Epithelial cell of prostate (primary cell): Measurements from ENCODE around the gene PTPN11.
"Not testable (repeated sequence)": the region's sequence is repeated elsewhere in the genome, so short reads cannot be mapped to it uniquely, and the experiment has no call there.

Experiments
- DNase-seq: peaks from one replicate; pipeline ENCODE4 v3.0.0-alpha.2; 2011; ENCODE audit warnings: low read depth, low spot score
- H3K27ac ChIP-seq: fragments of 450-650 bp; 2 replicates; pipeline ENCODE4 v1.5.1; 2017; ENCODE audit warnings: mild to moderate bottlenecking

Gene PTPN11

GRCh38 chr12:112408621-112409020 is 10.1 kb upstream of the PTPN11 start:
- DNase-seq = no peak
- peak overlapping the region; percentile 92 for H3K27ac ChIP-seq

- peak; percentile 72 for DNase-seq
- peak within 1 kb of the TSS; percentile 92 for H3K27ac ChIP-seq
Measured at GRCh38 chr12:112409064-112409905, 9.5 kb upstream of the PTPN11 start, which contains the start of gene RPL6. Gene RPL6, minus strand, starts transcription at chr12:112409605. Its CDS starts 949 bp downstream, at chr12:112408656.

GRCh38 chr12:112409906-112410244 is 8.9 kb upstream of the PTPN11 start:
- H3K27ac ChIP-seq = no peak overlapping the region
- DNase-seq = no peak

- H3K27ac ChIP-seq = no peak overlapping the region
- DNase-seq = no peak
Measured at GRCh38 chr12:112413855-112414625, 4.7 kb upstream of the PTPN11 start.

GRCh38 chr12:112415457-112415856 is 3.3 kb upstream of the PTPN11 start:
- not testable (repeated sequence) for H3K27ac ChIP-seq, DNase-seq

GRCh38 chr12:112418273-112418607 is 507 bp upstream of the PTPN11 start:
- DNase-seq = no peak

GRCh38 chr12:112419297-112420133 is 768 bp downstream of the PTPN11 start:
- peak overlapping the region; percentile 97 for H3K27ac ChIP-seq
- DNase-seq = peak; percentile 24

More at GRCh38 chr12:112418273-112418607, 507 bp upstream of the PTPN11 start:
- H3K27ac ChIP-seq = peak overlapping the region; percentile 97

- no peak overlapping the region for H3K27ac ChIP-seq
- DNase-seq = no peak
Measured at GRCh38 chr12:112420740-112421139, 2.0 kb downstream of the PTPN11 start.

- no peak for DNase-seq
- no peak overlapping the region for H3K27ac ChIP-seq
Measured at GRCh38 chr12:112421363-112421762, 2.6 kb downstream of the PTPN11 start.

- DNase-seq = no peak
- H3K27ac ChIP-seq = no peak overlapping the region
Measured at GRCh38 chr12:112422531-112422930, 3.8 kb downstream of the PTPN11 start.

- no peak for DNase-seq
Measured at GRCh38 chr12:112424126-112424525, 5.4 kb downstream of the PTPN11 start.

GRCh38 chr12:112425582-112426382 is 7.0 kb downstream of the PTPN11 start:
- no peak for DNase-seq
- H3K27ac ChIP-seq = no peak overlapping the region

More at GRCh38 chr12:112424126-112424525, 5.4 kb downstream of the PTPN11 start:
- H3K27ac ChIP-seq = no peak overlapping the region

- H3K27ac ChIP-seq = no peak overlapping the region
- no peak for DNase-seq
Measured at GRCh38 chr12:112427760-112428159, 9.0 kb downstream of the PTPN11 start.

- no peak overlapping the region for H3K27ac ChIP-seq
- no peak for DNase-seq
Measured at GRCh38 chr12:112430929-112431328, 12.2 kb downstream of the PTPN11 start.

- H3K27ac ChIP-seq = no peak overlapping the region
- no peak for DNase-seq
Measured at GRCh38 chr12:112431965-112432364, 13.2 kb downstream of the PTPN11 start.

- H3K27ac ChIP-seq = no peak overlapping the region
- no peak for DNase-seq
Measured at GRCh38 chr12:112433551-112433950, 14.8 kb downstream of the PTPN11 start.

- DNase-seq = not testable (repeated sequence)
Measured at GRCh38 chr12:112438645-112439044, 19.9 kb downstream of the PTPN11 start.

GRCh38 chr12:112439769-112440168 is 21.0 kb downstream of the PTPN11 start:
- no peak overlapping the region for H3K27ac ChIP-seq
- no peak for DNase-seq

More at GRCh38 chr12:112438645-112439044, 19.9 kb downstream of the PTPN11 start:
- not testable (repeated sequence) for H3K27ac ChIP-seq

GRCh38 chr12:112440653-112441052 is 21.9 kb downstream of the PTPN11 start:
- H3K27ac ChIP-seq, DNase-seq: not testable (repeated sequence)

GRCh38 chr12:112443916-112444315 is 25.2 kb downstream of the PTPN11 start:
- DNase-seq = no peak
- no peak overlapping the region for H3K27ac ChIP-seq
